PC-3 (cell line): ENCODE data around the gene DLG5. TPM values are rescaled to one million over a fixed set of nuclear protein-coding genes. Genes with fewer than 3 reads are reported as not detected.

ENCODE experiments used
- ATAC-seq: fragments of 200-7000 bp; cut with Tn5 transposase; 2 replicates; pipeline ENCODE4 v1.9.1; 2020; ENCODE audit warnings: mild to moderate bottlenecking, moderate library complexity
- BruUV-seq: library from RNA; stranded (reverse); fragments of 400-500 nt; replicated peaks from 2 replicates; lab custom pipeline; 2021; lab: Mats Ljungman, UMichigan
- CTCF ChIA-PET: fragments of 300-600 bp; sonication (Branson Sonifier 250); formaldehyde crosslinking; loops from one replicate; lab custom pipeline; 2022; ENCODE audit warnings: antibody characterized with exemption; lab: Charles Lee
- POLR2A ChIA-PET: fragments of 300-600 bp; sonication (Branson Sonifier 250); formaldehyde crosslinking; loops from one replicate; lab custom pipeline; 2022; ENCODE audit warnings: antibody characterized with exemption; ENCODE audit not compliant: unreplicated experiment; lab: Charles Lee
- DNase-seq: peaks from one replicate; pipeline ENCODE4 v3.0.0-alpha.2; 2015
- H2AFZ ChIP-seq: fragments of 300-600 bp; sonication (generic); 2 replicates; pipeline ENCODE4 v1.6.0; 2016; ENCODE audit warnings: antibody characterized with exemption, low read length
- H3F3A ChIP-seq: fragments of 300-600 bp; sonication (generic); one replicate; pipeline ENCODE4 v1.6.0; 2017; ENCODE audit warnings: antibody characterized with exemption, low read length, control low read depth, mild to moderate bottlenecking; ENCODE audit not compliant: unreplicated experiment
- H3K27ac ChIP-seq: fragments of 300-600 bp; sonication (generic); 2 replicates; pipeline ENCODE4 v1.5.1; 2016; ENCODE audit warnings: mild to moderate bottlenecking, low read length
- H3K27me3 ChIP-seq: fragments of 300-600 bp; sonication (generic); 2 replicates; pipeline ENCODE4 v1.6.1; 2016; ENCODE audit warnings: low read length, mixed read lengths
- H3K36me3 ChIP-seq: fragments of 300-600 bp; sonication (generic); 2 replicates; pipeline ENCODE4 v1.6.1; 2016; ENCODE audit warnings: low read depth, mixed run types, low read length, mixed read lengths
- H3K4me1 ChIP-seq: fragments of 300-600 bp; sonication (generic); 2 replicates; pipeline ENCODE4 v1.5.1; 2016; ENCODE audit warnings: low read length; ENCODE audit not compliant: insufficient read depth
- H3K4me2 ChIP-seq: fragments of 300-600 bp; sonication (generic); 2 replicates; pipeline ENCODE4 v1.6.0; 2016; ENCODE audit warnings: low read length
- H3K4me3 ChIP-seq: fragments of 300-600 bp; sonication (generic); 2 replicates; pipeline ENCODE4 v1.5.1; 2016; ENCODE audit warnings: mild to moderate bottlenecking, low read length, mixed read lengths
- H3K79me2 ChIP-seq: fragments of 300-600 bp; sonication (generic); 2 replicates; pipeline ENCODE4 v1.6.1; 2017; ENCODE audit warnings: low read length, mixed read lengths
- H3K9ac ChIP-seq: fragments of 300-600 bp; sonication (generic); 2 replicates; pipeline ENCODE4 v1.6.0; 2016; ENCODE audit warnings: mild to moderate bottlenecking, low read length
- H3K9me2 ChIP-seq: fragments of 300-600 bp; sonication (generic); replicated peaks from 2 replicates; pipeline ENCODE4 v1.6.1; 2016; ENCODE audit warnings: mixed run types, low read length, mixed read lengths
- H3K9me3 ChIP-seq: fragments of 300-600 bp; sonication (generic); 2 replicates; pipeline ENCODE4 v1.6.1; 2016; ENCODE audit warnings: low read length, mixed read lengths
- H4K20me1 ChIP-seq: fragments of 300-600 bp; sonication (generic); 2 replicates; pipeline ENCODE4 v1.6.1; 2016; ENCODE audit warnings: low read length, mixed read lengths
- CTCF ChIP-seq: fragments of 300-600 bp; sonication (generic); conservative IDR thresholded peaks from 2 replicates; pipeline ENCODE4 v1.5.1; 2017; ENCODE audit warnings: antibody characterized with exemption, low read depth, mild to moderate bottlenecking, low read length
- EZH2 ChIP-seq: fragments of 300-600 bp; sonication (generic); IDR thresholded peaks from one replicate; pipeline ENCODE4 v1.6.1; 2017; ENCODE audit warnings: antibody characterized with exemption, mild to moderate bottlenecking, low read length; ENCODE audit not compliant: unreplicated experiment
- EZH2phosphoT487 ChIP-seq: fragments of 300-600 bp; sonication (generic); IDR thresholded peaks from 2 replicates; pipeline ENCODE4 v1.6.1; 2018; ENCODE audit warnings: mild to moderate bottlenecking, antibody characterized with exemption, low read length, borderline replicate concordance
- intact Hi-C: fragments of 100-400 bp; cut with micrococcal nuclease; formaldehyde crosslinking; loops from 2 replicates; pipeline ENCODE4 v1.9.0; 2023
- total RNA-seq: library from RNA; depleted of rRNA; stranded (reverse); fragments of >200 nt; gene quantifications from 2 replicates; pipeline ENCODE4 v1.2.3, GENCODE V29; 2014

Gene DLG5
- total RNA-seq, 1 experiment from 2014 or later, result 118 TPM

DNA sequence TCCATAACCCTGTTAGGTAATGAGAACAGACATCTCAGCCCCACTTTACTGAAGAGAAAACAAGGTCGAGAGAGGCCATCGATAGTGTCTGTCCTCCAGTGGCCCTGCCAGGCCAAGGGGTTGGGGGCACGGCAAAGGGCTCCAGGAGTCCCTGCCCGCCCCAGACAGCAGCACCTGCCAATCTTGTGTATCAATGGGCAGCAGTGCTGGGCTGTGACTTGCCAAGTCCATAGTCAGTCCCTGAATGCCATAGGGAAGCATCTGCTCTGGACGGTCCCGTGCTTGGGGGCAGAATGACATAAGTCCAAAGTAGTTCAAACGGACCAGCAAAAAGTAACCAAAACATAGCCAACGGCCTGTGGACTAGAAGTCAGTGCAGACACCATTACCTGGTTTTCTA, 33.2 kb downstream of the DLG5 start:
- Histone ChIP-seq H3K9me3 (no peaks in the 10 kb centered on the region), H3K9me2 (no peaks in the 10 kb centered on the region), H2AFZ (no peak overlapping the region), H3K9ac (no peak overlapping the region), H3K4me3 (no peak overlapping the region), H3K27ac (no peak overlapping the region), H3K27me3 (no peaks in the 10 kb centered on the region), H3K36me3 (no peaks in the 10 kb centered on the region), H4K20me1 (peaks cover 19% of the 10 kb centered on the region; the same call in 1 of the 2 replicates), H3K4me1 (peaks cover 20% of the 10 kb centered on the region), H3F3A (peaks cover 5% of the 10 kb centered on the region), H3K79me2 (peaks cover 94% of the 10 kb centered on the region), H3K4me2 (no peak overlapping the region)
- no peak for TF ChIP-seq CTCF
- TF ChIP-seq EZH2phosphoT487, result no peak
- TF ChIP-seq EZH2, result no peak
- intact Hi-C loops, result no loop called here
- DNase-seq (no peak), ATAC-seq (no peak)
- no TSS peak for BruUV-seq
- POLR2A ChIA-PET, result no interaction called here
- CTCF ChIA-PET, result no interaction called here

DNA sequence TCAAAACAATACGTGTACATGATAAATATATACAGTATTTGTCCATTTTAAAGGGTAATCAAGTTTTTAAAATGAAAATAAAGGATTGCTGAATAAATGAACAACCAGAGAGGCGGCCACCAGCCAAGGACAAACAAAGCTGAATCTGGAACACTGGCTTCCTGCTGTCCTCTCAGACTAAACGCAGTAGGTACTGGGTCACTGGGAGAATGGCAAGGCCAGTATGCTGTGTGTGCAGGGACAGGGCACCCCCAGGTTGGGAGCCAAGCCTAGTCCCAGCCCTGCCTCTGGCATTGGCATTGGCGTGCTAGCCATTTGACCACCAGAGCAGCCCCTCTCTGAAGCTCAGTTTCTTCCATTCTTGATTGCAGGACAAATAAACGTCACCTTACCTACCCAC, 33.8 kb downstream of the DLG5 start:
- Histone ChIP-seq H3K9me3 (no peaks in the 10 kb centered on the region), H2AFZ (no peak overlapping the region), H3K4me3 (no peak overlapping the region), H3K79me2 (peaks cover 94% of the 10 kb centered on the region), H3K9ac (no peak overlapping the region), H3K4me2 (no peak overlapping the region), H3K4me1 (peaks cover 26% of the 10 kb centered on the region), H3K27me3 (no peaks in the 10 kb centered on the region), H3F3A (peaks cover 5% of the 10 kb centered on the region), H3K9me2 (no peaks in the 10 kb centered on the region), H3K27ac (no peak overlapping the region), H4K20me1 (peaks cover 20% of the 10 kb centered on the region; the same call in 1 of the 2 replicates), H3K36me3 (no peaks in the 10 kb centered on the region)
- DNase-seq, result no peak
- BruUV-seq, result no TSS peak
- TF ChIP-seq EZH2, result no peak
- intact Hi-C loops, result no loop called here
- ATAC-seq, result no peak
- POLR2A ChIA-PET, result no interaction called here
- CTCF ChIA-PET, result no interaction called here

DNA sequence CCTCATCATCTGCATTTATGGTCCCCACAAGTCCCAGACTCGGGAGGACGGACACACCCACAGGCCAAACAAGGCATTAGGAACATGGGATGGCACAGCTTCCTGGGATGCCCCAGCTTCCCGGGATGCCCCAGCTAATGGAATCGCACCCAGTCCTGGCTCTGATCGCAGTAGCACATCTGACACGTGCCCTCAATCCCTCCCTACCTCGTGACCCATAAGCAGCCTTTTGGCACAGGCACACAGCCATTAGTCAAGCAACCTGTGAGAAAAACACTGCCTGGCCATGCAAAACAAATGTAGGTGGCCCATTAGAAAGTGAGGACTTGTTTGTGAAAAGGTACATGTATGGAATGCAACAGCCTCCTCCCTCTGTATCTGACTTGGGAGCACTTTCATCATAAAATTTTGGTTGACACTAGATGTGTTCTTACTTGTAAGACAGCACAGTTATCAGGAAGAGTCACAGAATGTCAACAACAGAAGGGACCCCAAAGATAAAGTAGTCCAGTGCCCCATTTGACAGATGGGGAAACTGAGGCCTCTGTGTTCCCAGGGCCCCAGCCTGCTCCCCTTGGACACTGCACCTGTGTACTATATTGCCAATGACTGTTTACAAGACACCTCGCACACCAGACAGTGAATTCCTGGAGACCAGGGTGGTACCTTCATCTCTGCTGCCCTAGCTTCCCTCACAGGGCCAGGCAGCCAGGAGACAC, 34.4 kb downstream of the DLG5 start:
- CTCF ChIA-PET, result no interaction called here

More for the DNA sequence above, 34.4 kb downstream of the DLG5 start:
- Histone ChIP-seq H3K9ac (no peak overlapping the region), H3K27me3 (no peaks in the 10 kb centered on the region), H3K79me2 (peaks cover 95% of the 10 kb centered on the region), H2AFZ (no peak overlapping the region), H3K9me3 (no peaks in the 10 kb centered on the region), H3K4me1 (peaks cover 30% of the 10 kb centered on the region), H3K36me3 (no peaks in the 10 kb centered on the region), H3F3A (peaks cover 5% of the 10 kb centered on the region), H3K4me2 (no peak overlapping the region), H4K20me1 (peaks cover 22% of the 10 kb centered on the region; the same call in 1 of the 2 replicates), H3K4me3 (no peak overlapping the region), H3K27ac (no peak overlapping the region), H3K9me2 (no peaks in the 10 kb centered on the region)
- intact Hi-C loops, result no loop called here
- BruUV-seq, result no TSS peak
- no peak for TF ChIP-seq EZH2
- no peak for TF ChIP-seq CTCF
- no peak for TF ChIP-seq EZH2phosphoT487
- DNase-seq (no peak), ATAC-seq (no peak)
- POLR2A ChIA-PET, result no interaction called here
